ENCODE results near the gene NMD3. TPM values are rescaled to one million over a fixed set of nuclear protein-coding genes. Genes with fewer than 3 reads are reported as not detected.

The NMD3 gene
- total RNA-seq, 4 donors from 2014 or later = 35.0 to 54.4 (median 39.1) TPM

DNA sequence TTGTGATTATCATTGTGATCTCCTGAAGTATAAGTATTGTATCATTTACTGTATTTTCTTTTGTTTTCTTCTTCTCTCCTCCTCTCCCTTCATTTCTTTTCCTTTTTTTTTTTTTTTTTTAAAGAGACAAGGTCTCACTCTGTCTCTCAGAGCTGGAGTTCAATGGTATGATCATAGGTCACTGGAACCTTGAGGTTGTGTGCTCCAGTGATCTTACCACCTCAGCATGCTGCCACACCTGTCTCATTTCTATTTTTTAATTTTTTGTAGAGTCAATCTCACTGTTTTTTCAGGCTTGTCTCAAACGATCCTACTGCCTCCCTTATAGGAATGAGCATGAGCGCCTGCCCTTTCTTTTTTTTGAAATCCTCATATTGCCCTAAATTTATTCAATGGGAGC lies 23.4 kb downstream of the NMD3 start:
- WGBS, 2 donors = 80 to 83% methylated on average over 2 of the region's 2 CpGs
- H3K4me3 ChIP-seq (replicated peaks in 1 of 3) = no peak overlapping the region
- intact Hi-C loops (cut with DNase I) = no loop called here
- no peaks in the 10 kb centered on the region for H3K27me3 ChIP-seq
- H3K36me3 ChIP-seq = peaks cover 21 to 33% of the 10 kb centered on the region in 2 donors
- TF ChIP-seq POLR2A (IDR thresholded peaks at IDR 0.05) = no peak
- TF ChIP-seq, protein P1, sequence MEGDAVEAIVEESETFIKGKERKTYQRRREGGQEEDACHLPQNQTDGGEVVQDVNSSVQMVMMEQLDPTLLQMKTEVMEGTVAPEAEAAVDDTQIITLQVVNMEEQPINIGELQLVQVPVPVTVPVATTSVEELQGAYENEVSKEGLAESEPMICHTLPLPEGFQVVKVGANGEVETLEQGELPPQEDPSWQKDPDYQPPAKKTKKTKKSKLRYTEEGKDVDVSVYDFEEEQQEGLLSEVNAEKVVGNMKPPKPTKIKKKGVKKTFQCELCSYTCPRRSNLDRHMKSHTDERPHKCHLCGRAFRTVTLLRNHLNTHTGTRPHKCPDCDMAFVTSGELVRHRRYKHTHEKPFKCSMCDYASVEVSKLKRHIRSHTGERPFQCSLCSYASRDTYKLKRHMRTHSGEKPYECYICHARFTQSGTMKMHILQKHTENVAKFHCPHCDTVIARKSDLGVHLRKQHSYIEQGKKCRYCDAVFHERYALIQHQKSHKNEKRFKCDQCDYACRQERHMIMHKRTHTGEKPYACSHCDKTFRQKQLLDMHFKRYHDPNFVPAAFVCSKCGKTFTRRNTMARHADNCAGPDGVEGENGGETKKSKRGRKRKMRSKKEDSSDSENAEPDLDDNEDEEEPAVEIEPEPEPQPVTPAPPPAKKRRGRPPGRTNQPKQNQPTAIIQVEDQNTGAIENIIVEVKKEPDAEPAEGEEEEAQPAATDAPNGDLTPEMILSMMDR (IDR thresholded peaks at IDR 0.05) = no peak
- H3K9me3 ChIP-seq = no peaks in the 10 kb centered on the region
- H3K27ac ChIP-seq = no peak overlapping the region
- no peaks in the 10 kb centered on the region for H3K4me1 ChIP-seq
- DNase-seq = no peak

DNA sequence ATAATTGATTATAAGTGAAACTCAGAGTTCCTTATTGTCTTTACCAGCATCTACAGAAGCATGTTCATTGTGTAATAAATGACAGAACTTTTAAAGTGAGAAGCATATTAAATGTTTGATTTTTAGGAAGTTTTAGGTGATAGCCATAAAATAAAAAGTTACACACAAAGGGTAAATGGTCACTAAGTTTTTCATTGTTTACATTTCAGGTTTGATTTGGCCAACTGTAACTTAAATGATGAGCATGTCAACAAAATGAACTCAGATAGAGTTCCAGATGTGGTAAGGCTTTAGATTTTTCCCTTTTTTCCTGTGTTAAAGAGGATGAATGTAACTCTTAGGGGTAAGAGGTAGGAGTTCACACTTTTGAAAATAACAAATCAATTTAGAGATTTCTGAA lies 25.9 kb downstream of the NMD3 start:
- Histone ChIP-seq H3K36me3 (peaks cover 34 to 56% of the 10 kb centered on the region in 2 donors), H3K4me1 (no peaks in the 10 kb centered on the region), H3K4me3 (replicated peaks in 1 of 3) (no peak overlapping the region), H3K27ac (no peak overlapping the region), H3K27me3 (no peaks in the 10 kb centered on the region), H3K9me3 (no peaks in the 10 kb centered on the region)
- no peak for DNase-seq
- intact Hi-C loops (cut with DNase I) = no loop called here
- no peak for TF ChIP-seq POLR2A (IDR thresholded peaks at IDR 0.05)
- TF ChIP-seq, protein P1 (IDR thresholded peaks at IDR 0.05) = no peak

DNA sequence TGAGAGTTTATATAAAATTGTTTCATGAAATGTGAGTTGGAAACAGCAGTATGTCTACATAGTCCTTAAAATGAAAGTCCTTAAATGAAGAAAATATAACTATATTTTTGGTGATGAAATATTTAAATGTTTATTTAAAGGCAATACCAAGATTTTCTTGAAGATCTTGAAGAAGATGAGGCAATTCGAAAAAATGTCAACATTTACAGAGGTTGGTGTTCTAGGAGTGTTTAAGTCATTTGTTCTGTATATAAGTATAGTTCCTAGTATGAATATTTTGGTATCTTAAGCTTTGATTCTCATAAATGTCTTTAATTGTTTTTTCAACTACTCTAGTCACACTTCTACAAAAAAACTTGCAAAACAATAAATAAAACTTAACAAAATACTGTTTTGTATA lies 29.0 kb downstream of the NMD3 start:
- DNase-seq = no peak
- Histone ChIP-seq H3K4me3 (replicated peaks in 1 of 3) (no peak overlapping the region), H3K4me1 (no peaks in the 10 kb centered on the region), H3K9me3 (no peaks in the 10 kb centered on the region), H3K27me3 (no peaks in the 10 kb centered on the region), H3K27ac (no peak overlapping the region), H3K36me3 (peaks cover 32 to 61% of the 10 kb centered on the region in 2 donors)
- TF ChIP-seq, protein P1 (IDR thresholded peaks at IDR 0.05) = no peak
- TF ChIP-seq POLR2A (IDR thresholded peaks at IDR 0.05) = no peak
- intact Hi-C loops (cut with DNase I) = no loop called here
- WGBS, 2 donors = 93 to 99% methylated on average over 1 of the region's 1 CpG

DNA sequence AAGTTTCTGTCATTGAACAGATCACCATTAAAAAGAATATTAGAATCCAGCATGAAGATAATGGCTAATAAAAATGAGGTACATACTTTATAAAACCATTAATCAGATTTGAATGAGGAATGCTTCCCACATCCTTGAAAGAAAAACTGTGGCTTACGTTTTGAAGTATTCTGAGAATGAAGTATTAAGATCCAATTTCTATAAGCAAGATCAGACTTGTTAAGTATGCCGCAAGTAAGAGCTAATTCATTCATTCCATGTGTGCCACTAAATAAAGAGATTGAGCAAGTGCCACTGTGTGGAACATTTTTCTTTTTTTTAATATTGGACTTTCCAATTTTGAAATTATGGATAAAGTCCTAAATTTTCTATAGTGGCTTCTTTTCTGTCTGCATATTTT lies 30.6 kb downstream of the NMD3 start:
- DNase-seq = no peak
- Histone ChIP-seq H3K36me3 (peaks cover 32 to 61% of the 10 kb centered on the region in 2 donors), H3K9me3 (no peaks in the 10 kb centered on the region), H3K4me1 (no peaks in the 10 kb centered on the region), H3K4me3 (replicated peaks in 1 of 3) (no peak overlapping the region), H3K27me3 (no peaks in the 10 kb centered on the region), H3K27ac (no peak overlapping the region)
- TF ChIP-seq, protein P1 (IDR thresholded peaks at IDR 0.05) = no peak
- no peak for TF ChIP-seq POLR2A (IDR thresholded peaks at IDR 0.05)
- intact Hi-C loops (cut with DNase I) = no loop called here
- WGBS, 2 donors = 96 to 99% methylated on average over 2 of the region's 2 CpGs

DNA sequence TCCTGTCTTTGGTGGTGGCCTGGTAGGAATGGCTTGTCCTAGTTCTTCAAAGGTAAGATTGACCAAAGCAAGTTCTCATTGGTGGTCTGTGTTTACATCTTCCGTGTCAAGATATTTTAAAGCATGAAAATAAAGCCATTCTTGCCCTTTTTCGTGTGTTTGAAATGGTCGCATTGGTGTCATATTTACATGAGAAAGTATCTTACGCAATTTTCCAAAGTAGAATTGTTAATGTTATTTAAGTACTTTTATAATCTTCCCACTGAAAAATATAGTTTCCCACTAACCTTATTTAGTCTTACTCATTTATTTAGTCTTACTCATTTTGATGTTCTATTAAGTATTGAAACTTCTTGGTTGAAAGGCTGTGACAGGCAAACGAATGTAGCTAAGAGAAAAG lies 31.0 kb downstream of the NMD3 start:
- Histone ChIP-seq H3K4me3 (replicated peaks in 1 of 3) (no peak overlapping the region), H3K9me3 (no peaks in the 10 kb centered on the region), H3K36me3 (peaks cover 32 to 59% of the 10 kb centered on the region in 2 donors), H3K27ac (no peak overlapping the region), H3K27me3 (no peaks in the 10 kb centered on the region), H3K4me1 (no peaks in the 10 kb centered on the region)
- intact Hi-C loops (cut with DNase I) = no loop called here
- no peak for DNase-seq
- TF ChIP-seq POLR2A (IDR thresholded peaks at IDR 0.05) = no peak
- TF ChIP-seq, protein P1 (IDR thresholded peaks at IDR 0.05) = no peak
- WGBS, 2 donors = 95 to 98% methylated on average over 5 of the region's 5 CpGs
